HuH-7.5 (cell line): ENCODE results near the gene SIRPG.
"Not testable (repeated sequence)": the region's sequence is repeated elsewhere in the genome, so short reads cannot be mapped to it uniquely, and the experiment has no call there.

ENCODE experiments used
- DNase-seq: peaks from one replicate; pipeline ENCODE4 v3.0.0; 2011; ENCODE audit warnings: low spot score

Gene SIRPG

DNA sequence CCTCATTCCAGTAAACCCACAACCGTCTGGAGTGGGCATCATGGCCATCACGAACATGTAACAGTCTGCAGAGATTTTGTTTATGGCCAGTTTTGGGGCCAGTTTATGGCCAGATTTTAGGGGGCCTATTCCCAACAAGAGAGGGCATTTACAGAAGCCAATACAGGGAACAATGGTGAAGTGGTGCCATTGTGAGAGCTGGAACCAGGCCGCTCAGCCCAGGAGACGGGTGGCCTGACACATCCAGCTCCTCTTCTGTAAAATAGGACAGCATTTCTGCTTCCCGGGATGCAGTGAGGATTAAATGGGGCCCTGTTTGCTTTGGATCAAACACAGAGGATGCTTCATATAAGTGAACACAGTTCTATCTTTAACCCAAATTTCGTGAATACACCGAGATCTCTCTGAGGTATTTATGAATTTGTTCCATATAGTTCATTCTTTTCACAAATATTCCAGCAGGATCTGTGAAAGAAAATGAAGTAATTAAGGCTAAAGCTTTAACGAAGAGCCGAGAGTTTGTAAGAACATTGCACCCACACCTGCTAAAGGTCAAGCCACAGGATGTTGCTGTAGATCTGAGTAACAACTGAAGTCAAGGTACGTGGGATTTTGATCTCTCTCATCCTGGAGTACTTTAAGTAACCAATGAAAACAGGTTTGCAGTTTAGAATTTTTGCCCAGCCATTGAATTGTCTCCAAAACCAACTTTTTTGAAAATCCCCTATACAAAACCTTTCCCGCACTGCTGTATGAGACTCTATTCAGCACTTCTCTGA lies 14.5 kb upstream of the SIRPG start:
- DNase-seq = no peak

- DNase-seq = no peak
These were observed 11.7 kb upstream of the SIRPG start for GRCh38 chr20:1669304-1669703.

DNA sequence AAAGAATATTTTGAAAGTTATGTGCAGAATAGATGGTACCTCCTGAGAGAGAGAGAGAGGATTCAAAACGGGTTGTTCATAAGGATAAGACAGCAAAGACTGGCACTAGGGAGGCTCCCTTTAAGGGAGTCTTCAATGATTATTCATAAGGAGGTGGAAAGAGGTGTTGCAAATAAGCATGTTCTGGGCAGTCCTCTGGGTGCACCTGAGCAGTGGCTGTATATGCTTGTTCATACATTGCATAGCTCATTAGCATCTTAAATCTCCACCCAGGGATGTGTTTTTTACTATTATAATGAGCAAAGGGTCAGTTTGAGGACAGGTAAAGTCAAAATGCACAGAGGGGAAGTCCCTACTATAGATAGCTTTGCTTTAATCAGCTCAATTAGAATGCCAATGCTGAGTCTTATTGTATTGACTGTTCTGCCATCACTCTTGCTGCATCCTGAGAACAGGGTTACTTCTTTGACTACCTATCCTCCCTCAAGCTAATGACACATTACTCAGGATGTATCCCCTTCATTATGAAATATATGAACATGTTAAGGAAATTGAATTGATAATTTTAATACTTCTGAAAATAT lies 10.0 kb upstream of the SIRPG start:
- no peak for DNase-seq

GRCh38 chr20:1666802-1667201 lies 9.2 kb upstream of the SIRPG start:
- no peak for DNase-seq

DNA sequence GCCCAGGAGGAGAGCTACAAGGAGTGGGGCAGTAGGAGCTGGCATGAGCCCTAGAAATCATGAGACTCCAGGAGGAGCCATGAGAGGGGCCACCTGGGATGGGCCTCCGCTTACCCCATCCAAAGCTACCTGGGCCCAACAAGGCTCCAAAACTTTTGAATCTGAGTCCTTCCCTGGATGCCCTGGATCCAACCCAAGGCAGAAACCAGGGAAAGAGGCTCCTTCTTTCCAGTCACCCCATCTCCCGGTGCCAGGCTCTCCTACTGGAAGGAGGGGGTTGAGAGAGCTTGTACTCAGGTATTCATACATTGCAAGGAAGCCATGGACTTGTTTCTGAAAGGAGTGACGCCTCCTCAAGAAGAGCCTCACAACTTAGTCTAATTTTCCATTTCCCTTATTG lies 7.8 kb upstream of the SIRPG start:
- DNase-seq = no peak

DNA sequence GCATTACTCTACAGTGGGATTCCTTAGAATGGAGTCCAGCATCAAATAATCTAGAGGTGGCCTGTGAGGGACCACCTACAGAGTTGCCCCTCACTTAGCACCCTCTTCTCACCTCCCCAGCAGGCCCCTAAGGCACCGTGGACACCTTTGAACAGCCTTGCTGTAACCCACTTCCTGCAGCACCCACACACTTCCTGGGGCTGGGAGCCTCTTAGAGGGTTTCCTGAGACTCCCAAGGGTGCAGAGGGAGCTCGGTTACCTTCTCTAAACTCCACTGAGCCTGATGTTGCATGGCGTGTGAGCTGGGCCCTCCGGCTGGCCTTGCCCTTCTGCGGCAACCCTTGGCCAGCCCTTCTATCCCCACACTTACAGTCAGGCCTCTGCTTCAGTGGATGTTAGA lies 7.3 kb upstream of the SIRPG start:
- DNase-seq = no peak

DNA sequence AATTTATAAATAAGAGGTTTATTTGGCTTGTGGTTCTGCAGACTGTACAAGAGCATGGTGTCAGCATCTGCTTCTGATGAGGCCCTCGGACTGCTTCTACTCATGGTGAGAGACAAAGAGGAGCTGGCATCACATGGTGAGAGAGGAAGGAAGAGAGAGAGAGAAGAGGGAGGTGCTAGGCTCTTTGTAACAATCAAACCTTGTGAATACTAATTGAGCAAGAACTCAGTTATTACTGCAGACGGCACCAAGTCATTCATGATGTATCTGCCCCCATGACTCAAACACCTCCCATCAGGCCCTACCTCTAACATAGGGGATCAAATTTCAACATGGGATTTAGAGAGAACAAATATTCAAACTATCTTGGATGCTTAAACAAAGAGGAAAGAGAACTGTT lies 6.3 kb upstream of the SIRPG start:
- no peak for DNase-seq

DNA sequence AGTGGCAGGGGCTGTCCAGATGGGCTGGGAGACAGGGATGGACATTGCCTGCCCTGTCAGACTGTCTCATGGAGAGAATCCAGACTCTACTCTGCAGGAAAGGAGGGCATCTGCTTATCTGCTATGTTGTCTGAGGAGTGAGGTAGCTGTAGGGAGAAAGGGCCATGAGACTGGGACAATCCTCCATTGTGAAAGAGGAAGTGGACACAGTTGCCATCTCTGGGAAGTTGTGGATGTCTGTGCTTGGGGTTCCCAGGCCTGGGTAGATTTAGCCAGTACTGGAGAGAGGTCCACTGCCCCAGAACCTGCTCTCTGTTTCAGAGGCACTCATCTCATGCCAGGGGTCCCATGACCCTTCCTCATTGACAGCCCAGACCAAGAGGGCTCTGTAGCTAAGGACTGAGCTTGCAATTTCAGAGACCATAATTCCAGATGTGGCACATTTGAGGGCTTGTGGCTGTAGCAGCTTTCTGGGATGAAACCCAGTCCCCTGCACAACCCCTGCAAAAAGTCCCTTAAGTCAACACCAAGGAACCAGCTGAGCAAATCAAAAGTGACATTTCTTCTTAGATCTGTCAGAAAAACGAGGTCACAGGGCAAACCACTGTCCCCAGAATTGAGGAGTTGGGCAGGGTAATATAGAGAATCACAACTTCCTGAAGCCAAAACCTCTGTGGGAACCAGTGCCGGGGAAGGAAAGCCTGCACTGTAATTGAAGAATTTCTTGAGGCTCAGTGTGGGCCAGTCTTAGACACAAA lies 4.1 kb upstream of the SIRPG start:
- DNase-seq = no peak

- no peak for DNase-seq
These were observed 2.7 kb upstream of the SIRPG start for GRCh38 chr20:1660246-1660645.

DNA sequence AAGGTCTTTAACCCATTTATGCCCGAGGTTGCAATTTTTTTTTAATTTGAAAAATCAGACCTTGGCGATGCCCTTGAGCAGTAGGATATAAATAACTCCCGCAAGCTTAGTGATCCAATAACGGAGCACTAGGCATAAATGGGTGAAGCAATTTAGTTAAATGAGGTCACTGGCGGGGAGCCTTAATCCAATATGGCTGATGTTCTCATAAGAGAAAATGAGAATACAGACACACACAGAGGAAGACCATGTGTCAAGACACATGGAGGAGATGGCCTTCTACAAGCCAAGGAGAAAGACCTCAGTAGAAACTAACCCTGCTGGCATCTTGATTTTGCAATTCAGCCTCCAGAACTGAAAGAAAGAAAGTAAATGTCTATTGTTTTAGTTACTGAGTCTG lies 735 bp downstream of the SIRPG start:
- DNase-seq = no peak

- no peak for DNase-seq
These were observed 2.6 kb downstream of the SIRPG start for GRCh38 chr20:1654996-1655395.

- DNase-seq = no peak
These were observed 4.6 kb downstream of the SIRPG start for GRCh38 chr20:1652960-1653359.

DNA sequence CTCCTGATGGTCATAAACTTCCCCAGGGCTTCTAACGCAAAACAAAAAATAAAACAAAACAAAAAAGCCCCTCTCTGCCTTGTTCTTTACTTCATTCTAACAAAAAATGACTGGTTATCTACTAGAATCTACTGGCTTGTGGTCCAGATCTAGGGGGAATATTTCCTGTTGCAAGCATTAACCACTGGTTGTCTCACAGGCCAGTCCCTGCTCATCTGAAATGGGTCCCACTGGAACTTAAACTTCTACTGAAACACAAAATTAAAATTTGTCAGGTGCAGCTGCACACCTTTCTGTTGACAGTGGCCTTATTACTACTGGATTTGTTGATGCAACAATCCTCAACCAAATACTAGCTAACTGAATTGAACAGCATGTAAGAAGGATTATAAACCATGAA lies 5.5 kb downstream of the SIRPG start:
- no peak for DNase-seq

GRCh38 chr20:1651268-1652058 lies 6.1 kb downstream of the SIRPG start:
- DNase-seq = no peak

- DNase-seq = no peak
These were observed 9.5 kb downstream of the SIRPG start for GRCh38 chr20:1648101-1648500.

DNA sequence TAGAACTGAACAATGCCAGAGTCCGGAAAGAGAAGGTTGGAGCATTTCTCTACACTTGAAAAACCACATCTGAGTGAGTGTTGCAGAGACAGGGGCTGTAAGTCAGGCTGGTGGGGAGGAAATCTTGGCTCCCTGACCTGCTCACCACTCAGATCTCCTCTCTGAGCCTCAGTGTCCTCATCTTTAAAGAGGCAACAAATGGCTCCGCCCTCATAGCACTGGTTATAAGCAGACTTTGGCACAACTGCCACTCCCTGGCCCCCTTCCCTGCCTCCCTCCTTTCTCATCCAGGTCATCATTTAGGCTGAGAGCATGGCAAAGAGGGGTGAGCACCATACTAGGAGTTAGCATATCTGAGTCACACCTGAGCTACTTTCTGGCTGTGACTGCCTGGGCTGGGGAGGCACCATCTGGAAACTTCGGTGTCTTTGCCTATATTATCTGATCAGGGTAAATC lies 10.6 kb downstream of the SIRPG start:
- DNase-seq = no peak

DNA sequence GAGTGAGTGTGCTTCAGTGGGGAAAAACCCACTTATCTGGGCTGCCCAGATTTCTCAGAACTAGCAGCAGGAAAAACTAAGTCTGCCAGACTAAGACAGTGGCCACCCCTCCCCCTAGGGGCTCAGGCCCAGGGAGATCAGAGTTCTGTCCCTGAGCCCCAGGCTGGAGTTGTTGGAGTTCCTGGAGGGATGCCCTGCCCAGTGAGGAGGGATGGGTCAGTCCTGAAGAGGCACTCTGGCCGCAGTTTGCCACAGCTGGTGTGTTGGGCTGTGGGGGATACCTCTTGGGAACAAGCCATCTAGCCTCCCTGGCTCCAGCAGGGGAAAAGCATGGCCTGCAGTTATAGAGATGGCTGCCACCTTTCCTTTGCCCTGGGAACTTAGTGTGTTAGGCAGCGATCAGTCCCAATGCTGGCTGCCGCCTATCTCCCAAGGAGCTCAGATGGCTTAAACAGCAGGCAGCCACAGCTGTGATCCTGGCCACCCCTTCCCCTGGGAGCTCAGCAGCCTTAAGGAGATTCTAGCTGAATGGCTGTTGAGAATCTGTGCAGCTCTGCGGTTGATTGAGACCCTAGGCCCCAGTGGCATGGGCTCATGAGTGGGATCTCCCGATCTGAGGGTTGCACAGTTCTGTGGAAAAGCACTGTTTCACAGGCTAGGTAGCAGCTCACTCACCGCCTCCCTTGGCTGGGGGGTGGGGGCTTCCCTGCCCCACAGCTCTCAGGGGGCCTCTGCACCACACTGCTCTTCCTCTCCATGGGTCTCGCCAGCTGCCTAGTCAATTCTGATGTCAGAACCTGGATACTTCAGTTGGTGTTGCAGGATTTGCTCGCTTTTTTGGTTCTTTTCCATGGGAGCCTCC lies 13.2 kb downstream of the SIRPG start:
- DNase-seq = no peak

GRCh38 chr20:1638643-1639042 lies 18.9 kb downstream of the SIRPG start:
- not testable (repeated sequence) for DNase-seq

- no peak for DNase-seq
These were observed 19.8 kb downstream of the SIRPG start for GRCh38 chr20:1637755-1638154.

DNA sequence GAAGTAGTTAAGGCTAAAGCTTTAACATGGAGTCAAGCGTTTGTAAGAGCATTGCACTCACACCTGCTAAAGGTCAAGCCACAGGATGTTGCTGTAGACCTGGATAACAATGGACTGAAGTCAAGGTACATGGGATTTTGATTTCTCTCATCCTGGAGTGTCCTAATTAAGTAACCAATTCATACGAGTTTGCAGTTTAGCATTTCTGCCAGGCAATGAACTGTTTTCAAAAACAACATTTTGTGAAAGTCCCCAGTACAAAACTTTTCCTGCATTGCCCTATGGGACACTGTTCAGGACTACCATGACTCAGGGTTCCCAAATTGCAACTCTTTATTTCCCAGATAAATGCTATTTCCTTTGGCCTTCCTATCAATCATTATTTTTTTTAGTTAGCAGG lies 20.4 kb downstream of the SIRPG start:
- DNase-seq = no peak

- DNase-seq = no peak
These were observed 21.0 kb downstream of the SIRPG start for GRCh38 chr20:1636621-1637020.
